Activated CD4-positive, alpha-beta memory T cell treated with anti-CD3 and anti-CD28 coated beads, Interleukin-2, amount 10 ng/mL, durations not matched to agents 7 days and 5 days (primary cell): Measurements from ENCODE around the gene KCNQ4. TPM values are rescaled to one million over a fixed set of nuclear protein-coding genes. Genes with fewer than 3 reads are reported as not detected.

ENCODE experiments used
- CTCF ChIA-PET: fragments of 350-600 bp; sonication (Branson Sonifier 250); formaldehyde crosslinking; loops from one replicate; lab custom pipeline; 2021; ENCODE audit warnings: antibody characterized with exemption, inconsistent platforms; lab: Charles Lee
- POLR2A ChIA-PET: fragments of 350-600 bp; sonication (Branson Sonifier 250); formaldehyde crosslinking; loops from one replicate; lab custom pipeline; 2021; ENCODE audit warnings: antibody characterized with exemption; lab: Charles Lee
- DNase-seq: peaks from one replicate; pipeline ENCODE4 v3.0.0-alpha.2; 2020
- H3K27ac Mint-ChIP-seq: one replicate; pipeline ENCODE4 v1.8.0; 2021; ENCODE audit warnings: mild to moderate bottlenecking, mixed read lengths
- H3K27me3 Mint-ChIP-seq: one replicate; pipeline ENCODE4 v1.8.0; 2021; ENCODE audit warnings: mixed read lengths
- H3K36me3 Mint-ChIP-seq: one replicate; pipeline ENCODE4 v1.8.0; 2021; ENCODE audit warnings: low read depth, mixed read lengths
- H3K4me1 Mint-ChIP-seq: one replicate; pipeline ENCODE4 v1.8.0; 2021; ENCODE audit warnings: mixed read lengths
- H3K4me3 Mint-ChIP-seq: one replicate; pipeline ENCODE4 v1.8.0; 2021; ENCODE audit warnings: mild to moderate bottlenecking, mixed read lengths
- H3K9me3 Mint-ChIP-seq: one replicate; pipeline ENCODE4 v1.8.0; 2021; ENCODE audit warnings: mixed read lengths
- total RNA-seq, 2 experiments: library from RNA; stranded (reverse); gene quantifications; one replicate each; pipeline ENCODE4 v1.2.3, GENCODE V29; 2021

The KCNQ4 gene
- total RNA-seq, 2 experiments from 2014 or later, result 0.45 to 0.60 TPM

- H3K4me1 Mint-ChIP-seq, result peaks cover 34% of the 10 kb centered on the region
- no peaks in the 10 kb centered on the region for H3K27me3 Mint-ChIP-seq
- H3K36me3 Mint-ChIP-seq, result peaks cover 83% of the 10 kb centered on the region
- no peak for DNase-seq
- no peaks in the 10 kb centered on the region for H3K9me3 Mint-ChIP-seq
- POLR2A ChIA-PET, result interaction anchor here (1.1 kb wide), 1 partner anchor 54 kb away, joined by 3 read pairs; no protein-coding TSS in a partner anchor
- no peak overlapping the region for H3K4me3 Mint-ChIP-seq
- CTCF ChIA-PET, result interaction anchor here (0.6 to 1.9 kb wide), 5 partner anchors 12 to 50 kb away, joined by 3 to 5 read pairs (median 3); no protein-coding TSS in a partner anchor
- H3K27ac Mint-ChIP-seq, result no peak overlapping the region
These were observed 38.4 kb upstream of the KCNQ4 start for GRCh38 chr1:40745176-40745575.

GRCh38 chr1:40746344-40747090 is 37.1 kb upstream of the KCNQ4 start:
- no peak for DNase-seq
- no peak overlapping the region for H3K4me3 Mint-ChIP-seq

GRCh38 chr1:40748841-40749718 is 34.5 kb upstream of the KCNQ4 start:
- ChIA-PET CTCF (interaction anchor here (1.0 to 1.5 kb wide), 2 partner anchors 25 to 26 kb away, joined by 3 to 6 read pairs; no protein-coding TSS in a partner anchor), POLR2A (no interaction called here)
- Mint-ChIP-seq H3K27ac (no peak overlapping the region), H3K27me3 (no peaks in the 10 kb centered on the region), H3K4me3 (no peak overlapping the region), H3K4me1 (peaks cover 44% of the 10 kb centered on the region), H3K9me3 (no peaks in the 10 kb centered on the region), H3K36me3 (peaks cover 79% of the 10 kb centered on the region)
- DNase-seq, result no peak

More at GRCh38 chr1:40746344-40747090, 37.1 kb upstream of the KCNQ4 start:
- CTCF ChIA-PET, result interaction anchor here (1.0 to 1.9 kb wide), 3 partner anchors 10 to 77 kb away, joined by 3 to 5 read pairs (median 4); no protein-coding TSS in a partner anchor
- H3K9me3 Mint-ChIP-seq, result no peaks in the 10 kb centered on the region
- peaks cover 80% of the 10 kb centered on the region for H3K36me3 Mint-ChIP-seq
- peaks cover 37% of the 10 kb centered on the region for H3K4me1 Mint-ChIP-seq
- POLR2A ChIA-PET, result interaction anchor here (1.4 kb wide), 1 partner anchor 55 kb away, joined by 4 read pairs; the partner anchor contains the start of gene NFYC
- H3K27me3 Mint-ChIP-seq, result no peaks in the 10 kb centered on the region
- no peak overlapping the region for H3K27ac Mint-ChIP-seq

DNA sequence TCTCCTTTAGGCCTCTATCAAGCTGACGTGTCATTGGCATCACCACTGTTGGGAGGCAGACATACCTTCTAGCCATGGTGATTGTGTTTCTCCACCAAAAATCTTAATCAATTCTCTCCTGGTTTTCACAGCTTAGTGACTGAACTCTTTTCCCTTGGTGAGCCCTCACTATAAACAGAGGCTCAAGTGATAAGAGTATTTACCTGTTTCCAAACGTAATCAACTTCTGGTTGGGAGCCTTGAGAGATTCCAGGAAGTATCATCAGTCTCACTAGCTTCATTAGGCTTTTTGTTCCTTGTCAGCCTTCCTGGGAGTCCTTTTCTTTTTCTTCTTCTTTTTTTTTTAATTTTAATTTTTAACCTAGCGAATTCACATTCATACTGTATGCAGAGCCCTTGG is 33.8 kb upstream of the KCNQ4 start:
- CTCF ChIA-PET, result interaction anchor here (1.5 kb wide), 2 partner anchors 24 to 25 kb away, joined by 3 to 4 read pairs; no protein-coding TSS in a partner anchor
- POLR2A ChIA-PET, result no interaction called here
- no peak overlapping the region for H3K4me3 Mint-ChIP-seq
- peaks cover 81% of the 10 kb centered on the region for H3K36me3 Mint-ChIP-seq
- no peak overlapping the region for H3K27ac Mint-ChIP-seq
- peaks cover 44% of the 10 kb centered on the region for H3K4me1 Mint-ChIP-seq
- no peak for DNase-seq
- no peaks in the 10 kb centered on the region for H3K9me3 Mint-ChIP-seq
- no peaks in the 10 kb centered on the region for H3K27me3 Mint-ChIP-seq

DNA sequence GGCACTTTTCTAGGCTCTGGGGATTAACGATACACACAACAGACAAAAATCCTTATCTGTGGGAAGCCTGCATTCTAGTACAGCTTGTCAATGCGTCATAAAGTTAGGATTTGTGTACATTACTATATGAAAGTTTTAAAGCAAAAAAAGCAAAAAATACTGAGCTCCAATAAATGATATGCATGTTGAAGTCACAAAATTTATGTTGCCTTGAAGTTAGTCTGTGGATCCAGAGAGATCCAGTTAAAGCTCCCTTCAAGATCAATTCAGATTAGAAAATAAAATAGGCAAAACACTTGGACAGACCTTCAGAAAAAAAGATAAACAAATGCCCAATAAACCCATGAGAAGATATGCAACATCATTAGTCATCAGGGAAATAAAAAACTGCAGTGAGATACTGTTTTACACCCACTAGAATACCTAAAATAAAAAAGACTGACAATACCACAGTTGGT is 33.1 kb upstream of the KCNQ4 start:
- Mint-ChIP-seq H3K9me3 (no peaks in the 10 kb centered on the region), H3K27me3 (no peaks in the 10 kb centered on the region), H3K4me3 (no peak overlapping the region), H3K4me1 (peaks cover 39% of the 10 kb centered on the region), H3K27ac (no peak overlapping the region), H3K36me3 (peaks cover 81% of the 10 kb centered on the region)
- ChIA-PET POLR2A (no interaction called here), CTCF (interaction anchor here (1.5 kb wide), 2 partner anchors 23 to 24 kb away, joined by 3 to 4 read pairs; no protein-coding TSS in a partner anchor)
- no peak for DNase-seq

- Mint-ChIP-seq H3K4me1 (peaks cover 29% of the 10 kb centered on the region), H3K9me3 (no peaks in the 10 kb centered on the region), H3K27me3 (no peaks in the 10 kb centered on the region), H3K36me3 (peaks cover 76% of the 10 kb centered on the region), H3K4me3 (no peak overlapping the region), H3K27ac (peak overlapping the region; percentile 4)
- DNase-seq, result no peak
- CTCF ChIA-PET, result interaction anchor here (1.3 kb wide), 1 partner anchor 23 kb away, joined by 4 read pairs; no protein-coding TSS in a partner anchor
- POLR2A ChIA-PET, result interaction anchor here (2.9 kb wide), 1 partner anchor 60 kb away, joined by 16 read pairs; the partner anchor contains the start of gene NFYC
These were observed 31.8 kb upstream of the KCNQ4 start for GRCh38 chr1:40751802-40752201.

- ChIA-PET POLR2A (interaction anchor here (1.1 to 2.9 kb wide), 3 partner anchors 12 to 62 kb away, joined by 3 to 16 read pairs (median 8); partner anchors contain the start of gene NFYC), CTCF (interaction anchor here (0.7 to 2.2 kb wide), 5 partner anchors 11 to 415 kb away, joined by 3 to 9 read pairs (median 3); no protein-coding TSS in a partner anchor)
- Mint-ChIP-seq H3K27ac (peak overlapping the region; percentile 11), H3K9me3 (no peaks in the 10 kb centered on the region), H3K4me3 (no peak overlapping the region), H3K4me1 (peaks cover 27% of the 10 kb centered on the region), H3K27me3 (no peaks in the 10 kb centered on the region), H3K36me3 (peaks cover 70% of the 10 kb centered on the region)
- no peak for DNase-seq
These were observed 30.3 kb upstream of the KCNQ4 start for GRCh38 chr1:40753142-40753882.

- no peak for DNase-seq
- Mint-ChIP-seq H3K36me3 (peaks cover 68% of the 10 kb centered on the region), H3K27me3 (no peaks in the 10 kb centered on the region), H3K4me1 (peaks cover 27% of the 10 kb centered on the region), H3K27ac (no peak overlapping the region), H3K9me3 (no peaks in the 10 kb centered on the region), H3K4me3 (no peak overlapping the region)
- ChIA-PET CTCF (interaction anchor here (1.5 to 2.2 kb wide), 4 partner anchors 10 to 416 kb away, joined by 3 to 9 read pairs (median 4); no protein-coding TSS in a partner anchor), POLR2A (interaction anchor here (1.9 to 2.9 kb wide), 2 partner anchors 11 to 63 kb away, joined by 8 to 16 read pairs; partner anchors contain the start of gene NFYC)
These were observed 29.4 kb upstream of the KCNQ4 start for GRCh38 chr1:40754201-40754600.

DNA sequence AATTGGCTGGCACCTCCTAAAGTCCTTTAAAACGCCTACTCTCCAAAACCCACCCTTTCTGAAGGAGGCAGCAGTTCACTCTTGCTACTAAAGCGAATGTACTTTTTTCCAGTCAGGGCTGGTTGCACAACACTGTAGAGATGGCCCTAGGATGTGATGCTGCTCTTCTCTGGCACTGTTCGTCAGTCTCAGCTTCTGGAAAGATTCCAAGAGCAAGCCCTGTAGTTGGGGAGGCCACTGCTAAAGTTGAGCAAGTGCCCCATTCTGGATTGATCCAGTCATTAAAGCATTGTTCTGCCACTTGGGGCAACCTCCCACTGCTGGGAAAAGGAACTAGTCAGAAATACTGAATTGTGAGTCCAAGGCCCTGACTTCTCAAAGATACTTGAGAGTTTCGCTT is 28.5 kb upstream of the KCNQ4 start:
- no peak overlapping the region for H3K4me3 Mint-ChIP-seq
- H3K4me1 Mint-ChIP-seq, result peaks cover 27% of the 10 kb centered on the region
- POLR2A ChIA-PET, result interaction anchor here (1.2 to 1.9 kb wide), 3 partner anchors 10 to 20 kb away, joined by 3 to 8 read pairs (median 6); no protein-coding TSS in a partner anchor
- no peaks in the 10 kb centered on the region for H3K9me3 Mint-ChIP-seq
- no peaks in the 10 kb centered on the region for H3K27me3 Mint-ChIP-seq
- no peak overlapping the region for H3K27ac Mint-ChIP-seq
- DNase-seq, result no peak
- CTCF ChIA-PET, result interaction anchor here (0.9 to 1.5 kb wide), 2 partner anchors 19 to 417 kb away, joined by 3 read pairs; no protein-coding TSS in a partner anchor
- peaks cover 68% of the 10 kb centered on the region for H3K36me3 Mint-ChIP-seq

DNA sequence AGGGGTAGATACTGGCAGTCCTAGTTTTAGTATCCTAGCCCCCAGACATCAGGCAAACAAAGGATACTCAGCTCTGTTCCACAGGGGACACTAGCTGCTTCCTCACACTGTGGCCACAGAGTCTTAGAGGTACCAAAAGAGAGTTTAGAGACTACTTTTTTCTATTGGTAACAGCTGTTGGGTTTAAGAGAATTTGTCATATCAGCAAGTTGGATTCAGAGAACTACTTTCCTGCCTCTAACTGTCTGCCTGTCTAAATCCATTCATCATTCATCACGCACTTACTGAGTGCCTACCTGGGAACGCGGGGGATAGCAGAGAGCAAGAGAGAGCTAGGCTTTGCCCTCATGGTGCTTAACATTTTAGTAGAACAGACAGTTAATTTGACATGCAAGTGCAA is 27.1 kb upstream of the KCNQ4 start:
- Mint-ChIP-seq H3K9me3 (no peaks in the 10 kb centered on the region), H3K27ac (no peak overlapping the region), H3K27me3 (no peaks in the 10 kb centered on the region), H3K4me1 (peaks cover 18% of the 10 kb centered on the region), H3K4me3 (no peak overlapping the region), H3K36me3 (peaks cover 68% of the 10 kb centered on the region)
- CTCF ChIA-PET, result interaction anchor here (1.5 to 1.7 kb wide), 2 partner anchors 9 to 16 kb away, joined by 4 read pairs; no protein-coding TSS in a partner anchor
- POLR2A ChIA-PET, result interaction anchor here (1.2 to 1.6 kb wide), 2 partner anchors 8 to 17 kb away, joined by 3 to 6 read pairs; no protein-coding TSS in a partner anchor
- no peak for DNase-seq

- H3K4me1 Mint-ChIP-seq, result peaks cover 14% of the 10 kb centered on the region
- CTCF ChIA-PET, result interaction anchor here (1.5 to 1.7 kb wide), 3 partner anchors 10 to 17 kb away, joined by 4 to 6 read pairs (median 4); no protein-coding TSS in a partner anchor
- no peaks in the 10 kb centered on the region for H3K27me3 Mint-ChIP-seq
These were observed 26.5 kb upstream of the KCNQ4 start for GRCh38 chr1:40757084-40757483.

More at GRCh38 chr1:40757084-40757483, 26.5 kb upstream of the KCNQ4 start:
- Mint-ChIP-seq H3K4me3 (no peak overlapping the region), H3K9me3 (no peaks in the 10 kb centered on the region), H3K27ac (no peak overlapping the region), H3K36me3 (peaks cover 64% of the 10 kb centered on the region)
- no peak for DNase-seq
- POLR2A ChIA-PET, result interaction anchor here (1.2 to 1.6 kb wide), 2 partner anchors 8 to 16 kb away, joined by 3 to 6 read pairs; no protein-coding TSS in a partner anchor
